ENCODE measurements around the gene PLA2G2F. TPM values are rescaled to one million over a fixed set of nuclear protein-coding genes. Genes with fewer than 3 reads are reported as not detected.
A peak's percentile ranks its signal among the peaks of the same experiment; 100 is the strongest.

PLA2G2F gene, protein sequence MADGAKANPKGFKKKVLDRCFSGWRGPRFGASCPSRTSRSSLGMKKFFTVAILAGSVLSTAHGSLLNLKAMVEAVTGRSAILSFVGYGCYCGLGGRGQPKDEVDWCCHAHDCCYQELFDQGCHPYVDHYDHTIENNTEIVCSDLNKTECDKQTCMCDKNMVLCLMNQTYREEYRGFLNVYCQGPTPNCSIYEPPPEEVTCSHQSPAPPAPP
- total RNA-seq = not detected
- polyA plus RNA-seq (2013, experiment 1 of 2) = not detected
- not detected for polyA plus RNA-seq (2013, experiment 2 of 2)
- long read RNA-seq, experiment 1 = 0 reads
- long read RNA-seq, experiment 2 = 0 reads
- long read RNA-seq, experiment 3 = 0 reads
- long read RNA-seq, experiment 4 = 0 reads

DNA sequence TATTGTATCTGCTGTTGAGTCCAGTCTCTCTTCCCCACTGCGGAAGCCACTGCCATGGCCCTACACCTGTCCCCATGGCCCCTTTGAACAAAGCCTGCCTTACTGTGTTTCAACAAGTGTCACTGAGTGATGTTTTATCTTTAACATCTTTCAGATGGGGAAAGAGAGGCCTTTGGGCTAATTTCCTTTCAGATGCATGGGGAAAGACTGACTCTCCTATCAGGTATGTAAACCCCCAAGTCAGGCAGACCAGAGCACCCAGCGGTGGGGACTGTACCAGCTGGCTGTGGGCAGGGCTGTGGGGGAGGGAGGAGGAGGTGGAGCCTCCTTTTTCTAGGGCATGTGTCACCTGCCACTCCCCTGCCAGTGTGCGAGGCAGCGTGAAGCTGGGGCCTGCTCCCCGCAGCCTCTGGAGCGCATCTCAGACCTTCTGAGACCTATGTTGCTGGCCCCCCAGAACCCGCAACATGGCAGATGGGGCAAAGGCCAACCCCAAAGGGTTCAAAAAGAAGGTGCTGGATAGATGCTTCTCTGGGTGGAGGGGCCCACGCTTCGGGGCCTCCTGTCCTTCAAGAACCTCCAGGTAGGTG, at the start of gene PLA2G2F:
PLA2G2F (plus strand) TSS at position 363 of the 590 bp plus-strand sequence; CDS start at position 468, 105 bp downstream.
- peaks cover 4% of the 10 kb centered on the region for H3K9me3 Mint-ChIP-seq
- Histone ChIP-seq H3K4me3 (ENCODE audit: low read length) (no peak within 1 kb of the TSS), H3K4me1 (ENCODE audit: control insufficient read depth, insufficient read depth, low read length) (no peaks in the 10 kb centered on the region), H3K9ac (ENCODE audit: extremely low read depth, low read length, poor library complexity, severe bottlenecking) (no peak within 1 kb of the TSS), H3K27ac (ENCODE audit: low read depth, low read length) (no peak within 1 kb of the TSS), H3K36me3 (ENCODE audit: control insufficient read depth, insufficient read depth, low read length) (no peaks in the 10 kb centered on the region), H3K27me3 (ENCODE audit: control insufficient read depth, insufficient read depth, low read length, poor library complexity, severe bottlenecking) (no peaks in the 10 kb centered on the region), H3K9me3 (ENCODE audit: control insufficient read depth, low read length) (no peaks in the 10 kb centered on the region)
- H3K36me3 Mint-ChIP-seq (ENCODE audit: low read depth) = no peaks in the 10 kb centered on the region
- DNase-seq = no peak
- peaks cover 1% of the 10 kb centered on the region for H3K27me3 Mint-ChIP-seq (ENCODE audit: insufficient read depth)
- TF ChIP-seq, protein P1, sequence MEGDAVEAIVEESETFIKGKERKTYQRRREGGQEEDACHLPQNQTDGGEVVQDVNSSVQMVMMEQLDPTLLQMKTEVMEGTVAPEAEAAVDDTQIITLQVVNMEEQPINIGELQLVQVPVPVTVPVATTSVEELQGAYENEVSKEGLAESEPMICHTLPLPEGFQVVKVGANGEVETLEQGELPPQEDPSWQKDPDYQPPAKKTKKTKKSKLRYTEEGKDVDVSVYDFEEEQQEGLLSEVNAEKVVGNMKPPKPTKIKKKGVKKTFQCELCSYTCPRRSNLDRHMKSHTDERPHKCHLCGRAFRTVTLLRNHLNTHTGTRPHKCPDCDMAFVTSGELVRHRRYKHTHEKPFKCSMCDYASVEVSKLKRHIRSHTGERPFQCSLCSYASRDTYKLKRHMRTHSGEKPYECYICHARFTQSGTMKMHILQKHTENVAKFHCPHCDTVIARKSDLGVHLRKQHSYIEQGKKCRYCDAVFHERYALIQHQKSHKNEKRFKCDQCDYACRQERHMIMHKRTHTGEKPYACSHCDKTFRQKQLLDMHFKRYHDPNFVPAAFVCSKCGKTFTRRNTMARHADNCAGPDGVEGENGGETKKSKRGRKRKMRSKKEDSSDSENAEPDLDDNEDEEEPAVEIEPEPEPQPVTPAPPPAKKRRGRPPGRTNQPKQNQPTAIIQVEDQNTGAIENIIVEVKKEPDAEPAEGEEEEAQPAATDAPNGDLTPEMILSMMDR (conservative IDR thresholded peaks at IDR 0.05) = no peak
- H3K4me1 Mint-ChIP-seq = no peaks in the 10 kb centered on the region
- H3K4me3 Mint-ChIP-seq = no peak within 1 kb of the TSS
- no peak within 1 kb of the TSS for H3K27ac Mint-ChIP-seq
- 91 to 93% methylated on average over 5 to 9 of the region's 9 CpGs for WGBS, 2 experiments (ENCODE audit: insufficient coverage in 1 of 2, insufficient read length in 1 of 2)

DNA sequence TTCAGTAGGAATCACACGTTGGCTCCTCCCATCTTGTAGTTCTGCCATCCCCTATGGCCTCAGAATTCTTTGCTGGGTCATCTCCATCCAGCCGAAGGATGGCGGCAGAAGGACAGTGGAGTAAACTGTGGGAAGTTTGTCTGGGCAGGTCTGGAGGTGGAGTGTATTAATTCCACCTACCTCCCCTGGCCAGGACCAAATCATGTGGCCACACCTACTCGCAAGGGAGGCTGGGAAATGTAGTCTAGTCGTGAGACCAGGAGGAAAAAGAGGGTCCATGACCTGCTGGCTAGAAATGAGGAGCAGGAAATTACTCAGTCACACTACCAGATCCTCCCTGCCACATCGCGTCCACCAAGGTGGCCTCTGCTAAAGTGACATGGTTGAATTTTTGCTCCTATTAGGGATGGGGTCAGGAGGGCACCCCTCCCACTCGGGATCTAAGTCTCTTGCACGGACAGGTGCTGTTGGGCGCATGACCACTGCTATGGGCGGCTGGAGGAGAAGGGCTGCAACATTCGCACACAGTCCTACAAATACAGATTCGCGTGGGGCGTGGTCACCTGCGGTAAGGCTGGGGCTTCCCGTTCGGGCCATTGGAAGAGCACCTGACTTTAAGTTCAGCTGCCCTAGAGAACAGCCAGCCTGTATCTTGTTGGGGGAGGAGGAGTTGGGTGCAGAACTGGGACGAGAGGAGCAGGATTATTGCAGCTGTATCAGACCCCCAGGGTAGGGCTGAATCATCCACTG, 49.6 kb upstream of the PLA2G2F start:
- H3K9ac ChIP-seq (ENCODE audit: extremely low read depth, low read length, poor library complexity, severe bottlenecking) = no peak overlapping the region
- no peaks in the 10 kb centered on the region for H3K9me3 ChIP-seq (ENCODE audit: control insufficient read depth, low read length)
- no peaks in the 10 kb centered on the region for H3K4me1 ChIP-seq (ENCODE audit: control insufficient read depth, insufficient read depth, low read length)
- Mint-ChIP-seq H3K4me1 (peaks cover 2% of the 10 kb centered on the region), H3K4me3 (no peak overlapping the region), H3K9me3 (peaks cover 2% of the 10 kb centered on the region), H3K27ac (no peak overlapping the region), H3K27me3 (ENCODE audit: insufficient read depth) (peaks cover 17% of the 10 kb centered on the region), H3K36me3 (ENCODE audit: low read depth) (no peaks in the 10 kb centered on the region)
- TF ChIP-seq, protein P1 (conservative IDR thresholded peaks at IDR 0.05) = no peak
- H3K36me3 ChIP-seq (ENCODE audit: control insufficient read depth, insufficient read depth, low read length) = no peaks in the 10 kb centered on the region
- no peak overlapping the region for H3K4me3 ChIP-seq (ENCODE audit: low read length)
- DNase-seq = peak; percentile 70
- 91 to 100% methylated on average over 7 to 19 of the region's 19 CpGs for WGBS, 2 experiments (ENCODE audit: insufficient coverage in 1 of 2, insufficient read length in 1 of 2)
- no peak overlapping the region for H3K27ac ChIP-seq (ENCODE audit: low read depth, low read length)
- H3K27me3 ChIP-seq (ENCODE audit: control insufficient read depth, insufficient read depth, low read length, poor library complexity, severe bottlenecking) = peaks cover 10% of the 10 kb centered on the region

DNA sequence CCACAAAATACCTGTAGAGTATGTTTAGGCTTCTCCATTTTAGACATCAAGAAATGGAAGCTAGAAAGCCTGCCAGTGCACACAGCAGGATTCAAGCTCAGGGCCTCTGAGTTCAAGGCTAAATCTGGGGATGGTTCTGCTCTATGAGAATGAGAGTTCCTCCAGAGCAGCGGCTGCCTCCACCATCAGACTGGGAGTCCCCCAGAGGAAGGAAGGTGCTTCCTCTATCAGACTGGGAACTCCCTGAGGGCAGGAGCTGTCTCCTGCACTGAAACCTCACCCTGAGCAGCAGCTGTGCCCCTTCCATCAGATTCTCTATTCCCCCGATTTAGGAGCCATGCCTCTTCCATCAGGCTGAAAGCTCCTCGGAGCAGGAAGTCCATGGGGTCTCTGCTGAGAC, 49.0 kb upstream of the PLA2G2F start:
- H3K4me3 ChIP-seq (ENCODE audit: low read length) = no peak overlapping the region
- WGBS, 2 experiments (ENCODE audit: insufficient coverage in 1 of 2, insufficient read length in 1 of 2) = 91 to 100% methylated on average over 3 of the region's 3 CpGs
- no peaks in the 10 kb centered on the region for H3K9me3 ChIP-seq (ENCODE audit: control insufficient read depth, low read length)
- TF ChIP-seq, protein P1 (conservative IDR thresholded peaks at IDR 0.05) = no peak
- Mint-ChIP-seq H3K27ac (no peak overlapping the region), H3K4me3 (no peak overlapping the region), H3K27me3 (ENCODE audit: insufficient read depth) (peaks cover 17% of the 10 kb centered on the region), H3K4me1 (no peaks in the 10 kb centered on the region), H3K9me3 (peaks cover 7% of the 10 kb centered on the region), H3K36me3 (ENCODE audit: low read depth) (no peaks in the 10 kb centered on the region)
- no peaks in the 10 kb centered on the region for H3K36me3 ChIP-seq (ENCODE audit: control insufficient read depth, insufficient read depth, low read length)
- H3K27me3 ChIP-seq (ENCODE audit: control insufficient read depth, insufficient read depth, low read length, poor library complexity, severe bottlenecking) = peaks cover 10% of the 10 kb centered on the region
- no peak for DNase-seq
- no peaks in the 10 kb centered on the region for H3K4me1 ChIP-seq (ENCODE audit: control insufficient read depth, insufficient read depth, low read length)
- no peak overlapping the region for H3K9ac ChIP-seq (ENCODE audit: extremely low read depth, low read length, poor library complexity, severe bottlenecking)
- no peak overlapping the region for H3K27ac ChIP-seq (ENCODE audit: low read depth, low read length)

All from endodermal cell (in vitro differentiated cells).